HT-29 (cell line): ENCODE results near the gene FARSB. TPM values are rescaled to one million over a fixed set of nuclear protein-coding genes. Genes with fewer than 3 reads are reported as not detected.
"Not testable (repeated sequence)": the region's sequence is repeated elsewhere in the genome, so short reads cannot be mapped to it uniquely, and the experiment has no call there.

Source experiments
- DNase-seq: peaks from one replicate; pipeline ENCODE4 v3.0.0-alpha.2; 2015; ENCODE audit warnings: low spot score
- total RNA-seq: library from RNA; depleted of rRNA; stranded (reverse); fragments of >200 nt; shearing (Covaris generic); gene quantifications from 2 replicates; pipeline ENCODE4 v1.2.3, GENCODE V29; 2014

The FARSB gene
- total RNA-seq, 1 experiment from 2014 or later: 10.0 TPM

- DNase-seq: no peak
These were observed 47.8 kb downstream of the FARSB start for GRCh38 chr2:222608081-222608480.

DNA sequence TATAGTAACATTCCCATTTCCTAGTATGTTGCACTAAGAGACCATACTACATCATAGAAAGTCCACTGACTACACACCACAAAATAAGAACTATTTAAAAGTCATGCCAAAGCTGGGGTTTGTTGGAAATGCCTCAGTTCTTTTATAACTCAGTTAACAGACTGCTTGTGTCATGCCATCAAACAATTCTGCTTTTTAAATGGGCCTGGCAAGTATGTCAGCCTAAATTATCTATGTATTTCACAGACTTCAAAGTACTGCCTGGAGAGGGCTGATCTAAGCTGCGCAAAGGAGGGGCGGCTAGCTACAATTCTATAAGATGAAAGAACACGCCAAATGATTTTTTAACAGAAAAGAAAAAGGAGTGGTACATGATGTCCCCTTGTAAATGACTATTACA lies 49.6 kb downstream of the FARSB start:
- DNase-seq: no peak

DNA sequence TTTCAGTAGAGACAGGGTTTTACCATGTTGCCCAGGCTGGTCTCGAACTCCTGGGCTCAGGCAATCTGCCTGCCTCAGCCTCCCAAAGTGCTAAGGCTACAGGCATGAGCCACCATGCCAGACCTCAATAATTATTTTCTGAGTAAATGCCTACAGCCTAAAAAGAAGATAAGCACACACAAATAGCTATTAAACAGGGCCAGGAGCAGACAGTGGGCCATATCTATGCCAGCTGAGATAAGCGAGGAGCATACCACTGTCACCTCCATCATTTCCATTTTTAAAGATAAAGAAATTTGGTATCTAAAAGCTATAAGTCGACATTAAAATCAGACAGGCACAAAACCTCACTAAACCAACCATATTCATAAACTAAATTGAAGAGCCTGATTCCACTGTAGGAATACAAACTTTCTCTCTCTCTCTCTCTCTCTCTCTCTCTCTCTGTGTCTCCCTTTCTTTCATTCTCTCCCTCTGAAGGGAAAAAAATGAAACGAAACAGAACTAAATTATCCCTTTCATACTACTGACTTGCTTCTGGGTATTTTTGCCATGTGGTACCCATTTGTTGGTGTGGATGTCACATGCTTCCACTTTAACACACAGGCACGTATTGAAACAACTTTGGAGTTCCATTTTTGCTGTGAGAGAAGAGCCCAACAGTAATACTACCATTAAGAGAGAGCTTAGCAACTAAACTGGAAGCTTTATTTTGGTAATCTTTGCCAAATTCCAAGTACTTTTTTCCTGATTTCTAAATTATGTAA lies 51.0 kb downstream of the FARSB start:
- DNase-seq: no peak

- no peak for DNase-seq
These were observed 52.4 kb downstream of the FARSB start for GRCh38 chr2:222603501-222603900.

DNA sequence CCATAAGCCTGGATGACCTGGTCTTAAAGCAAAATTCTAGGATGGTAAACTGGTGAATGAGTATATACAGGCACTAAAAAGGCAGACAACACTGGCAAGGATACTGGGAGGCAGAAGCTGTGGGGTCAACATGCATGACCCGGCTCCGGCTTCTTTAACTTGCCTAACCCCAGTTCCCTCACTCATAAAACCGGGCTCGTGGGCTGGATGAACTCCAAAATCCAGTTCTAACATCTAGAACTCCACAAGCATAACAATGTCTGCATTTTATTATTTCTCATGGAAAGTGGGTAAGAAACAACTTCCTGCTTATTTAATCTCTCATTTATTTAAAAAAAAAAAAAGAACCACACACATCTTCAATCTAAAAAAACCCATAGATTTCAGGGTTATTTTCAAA lies 57.3 kb downstream of the FARSB start:
- no peak for DNase-seq

- no peak for DNase-seq
These were observed 60.3 kb downstream of the FARSB start for GRCh38 chr2:222595581-222595980.

- no peak for DNase-seq
These were observed 61.2 kb downstream of the FARSB start for GRCh38 chr2:222594679-222595078.

DNA sequence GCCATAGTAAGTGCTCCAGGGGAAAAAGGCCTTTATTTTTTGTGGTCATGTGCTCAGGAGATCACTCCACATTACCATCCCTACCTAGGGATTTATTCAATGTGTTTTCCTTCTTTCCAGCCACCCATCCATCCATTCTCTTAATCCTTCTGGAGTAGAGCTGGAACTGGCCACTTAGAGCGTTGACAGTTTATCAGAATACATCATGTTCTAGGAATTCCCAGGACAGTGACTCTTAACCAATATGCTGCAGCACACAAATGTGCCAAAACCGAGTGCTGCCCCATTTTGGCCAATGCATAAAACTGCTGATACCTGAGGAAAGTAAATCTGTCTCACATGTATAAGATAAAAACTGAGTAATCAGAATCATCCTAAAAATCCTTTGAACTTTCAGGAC lies 63.7 kb downstream of the FARSB start:
- DNase-seq: no peak

GRCh38 chr2:222591661-222592060 lies 64.2 kb downstream of the FARSB start:
- no peak for DNase-seq

DNA sequence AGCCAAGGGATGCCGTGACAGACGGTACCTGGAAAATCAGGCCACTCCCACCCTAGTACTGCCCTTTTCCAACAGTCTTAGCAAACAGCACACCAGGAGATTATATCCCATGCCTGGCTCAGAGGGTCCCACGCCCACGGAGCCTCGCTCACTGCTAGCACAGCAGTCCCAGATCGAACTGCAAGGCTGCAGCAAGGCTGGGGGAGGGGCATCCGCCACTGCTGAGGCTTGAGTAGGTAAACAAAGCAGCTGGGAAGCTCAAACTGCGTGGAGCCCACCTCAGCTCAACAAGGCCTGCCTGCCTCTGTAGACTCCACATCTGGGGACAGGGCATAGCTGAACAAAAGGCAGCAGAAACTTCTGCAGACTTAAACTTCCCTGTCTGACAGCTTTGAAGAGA lies 71.3 kb downstream of the FARSB start:
- not testable (repeated sequence) for DNase-seq

GRCh38 chr2:222582928-222583327 lies 73.0 kb downstream of the FARSB start:
- DNase-seq: peak; percentile 40

- DNase-seq: no peak
These were observed 78.6 kb downstream of the FARSB start for GRCh38 chr2:222577341-222577740.

- no peak for DNase-seq
These were observed 79.5 kb downstream of the FARSB start for GRCh38 chr2:222576171-222577081.

DNA sequence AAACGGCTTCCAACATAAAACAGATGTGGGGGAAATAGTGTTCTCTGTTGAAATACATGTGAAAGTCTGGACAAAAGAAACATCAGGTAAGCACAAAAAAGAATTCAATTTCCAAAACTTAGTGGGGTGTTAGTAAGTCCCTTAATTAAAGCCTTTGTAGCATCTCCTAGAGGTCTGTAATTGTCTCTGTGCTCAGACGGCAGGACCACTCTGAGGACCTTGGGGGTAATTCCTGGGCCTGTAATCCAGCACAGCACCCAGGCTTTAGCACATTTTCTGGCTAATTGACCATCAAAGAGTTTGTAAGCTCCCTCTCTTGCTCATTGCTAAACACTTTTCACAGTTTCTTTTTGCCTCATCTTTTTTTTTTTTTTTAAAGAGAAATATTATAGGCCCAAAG lies 80.3 kb downstream of the FARSB start:
- DNase-seq: no peak

DNA sequence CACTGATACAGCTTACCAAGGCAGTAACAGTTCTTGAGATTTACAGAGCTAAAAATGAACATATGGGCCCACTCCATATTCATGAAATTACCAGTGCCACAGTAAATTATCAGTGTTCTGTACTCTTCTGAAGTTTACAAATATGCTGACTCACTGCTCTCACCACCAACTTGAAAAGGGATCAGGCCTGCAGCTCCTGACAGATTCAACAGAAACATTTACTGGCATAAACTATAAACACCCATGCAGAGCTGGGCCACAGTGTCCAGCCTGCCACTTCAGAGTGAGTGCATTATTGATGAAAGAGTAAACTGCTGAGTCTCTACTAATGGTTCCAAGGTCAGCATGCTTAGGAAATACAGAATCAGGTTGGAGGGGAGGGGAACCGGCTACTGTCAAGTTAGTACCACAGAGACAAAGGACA lies 83.1 kb downstream of the FARSB start:
- peak; percentile 8 for DNase-seq

DNA sequence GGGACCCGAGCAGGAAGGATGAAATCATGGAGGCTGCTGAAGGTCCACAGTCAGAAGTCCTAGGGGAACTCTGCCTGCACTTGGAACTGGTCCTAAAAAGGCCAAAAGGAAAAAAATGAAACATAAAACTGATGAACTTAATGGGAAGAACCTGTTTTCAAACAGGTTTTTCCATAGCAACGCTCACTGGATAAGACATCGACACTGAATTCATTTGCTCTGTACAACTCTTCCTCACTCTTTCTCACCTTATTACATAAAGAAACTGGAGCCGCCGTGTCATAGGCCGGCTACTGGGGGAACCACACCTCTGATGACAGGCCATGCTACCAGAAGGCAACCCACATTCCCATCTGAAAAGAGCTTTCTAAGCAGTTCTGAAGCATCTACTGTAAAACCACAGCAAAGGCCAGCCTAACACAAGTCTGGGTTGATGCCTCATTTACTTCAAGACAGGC lies 83.6 kb downstream of the FARSB start:
- peak; percentile 63 for DNase-seq

DNA sequence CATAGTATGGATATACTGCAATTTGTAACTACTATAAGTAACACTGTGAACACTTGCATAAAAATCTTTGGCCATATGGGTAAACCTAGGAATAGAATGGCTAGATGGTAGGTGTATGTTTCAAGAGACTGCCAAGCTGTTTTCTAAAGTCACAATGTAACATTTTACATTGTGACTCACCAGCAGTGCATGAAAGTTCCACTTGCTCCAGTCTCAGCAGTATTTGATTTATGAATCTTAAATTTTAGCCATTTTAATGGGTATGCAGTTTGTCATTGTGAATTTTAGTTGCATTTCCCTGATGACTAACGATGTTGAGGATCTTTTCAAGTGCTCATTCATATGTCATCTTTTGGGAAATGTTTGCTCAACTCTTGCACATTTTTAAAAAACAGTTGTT lies 86.1 kb downstream of the FARSB start:
- DNase-seq: no peak

- DNase-seq: no peak
These were observed 87.0 kb downstream of the FARSB start for GRCh38 chr2:222568865-222569264.

GRCh38 chr2:222566229-222566628 lies 89.7 kb downstream of the FARSB start:
- no peak for DNase-seq

GRCh38 chr2:222563936-222564335 lies 92.0 kb downstream of the FARSB start:
- DNase-seq: no peak

DNA sequence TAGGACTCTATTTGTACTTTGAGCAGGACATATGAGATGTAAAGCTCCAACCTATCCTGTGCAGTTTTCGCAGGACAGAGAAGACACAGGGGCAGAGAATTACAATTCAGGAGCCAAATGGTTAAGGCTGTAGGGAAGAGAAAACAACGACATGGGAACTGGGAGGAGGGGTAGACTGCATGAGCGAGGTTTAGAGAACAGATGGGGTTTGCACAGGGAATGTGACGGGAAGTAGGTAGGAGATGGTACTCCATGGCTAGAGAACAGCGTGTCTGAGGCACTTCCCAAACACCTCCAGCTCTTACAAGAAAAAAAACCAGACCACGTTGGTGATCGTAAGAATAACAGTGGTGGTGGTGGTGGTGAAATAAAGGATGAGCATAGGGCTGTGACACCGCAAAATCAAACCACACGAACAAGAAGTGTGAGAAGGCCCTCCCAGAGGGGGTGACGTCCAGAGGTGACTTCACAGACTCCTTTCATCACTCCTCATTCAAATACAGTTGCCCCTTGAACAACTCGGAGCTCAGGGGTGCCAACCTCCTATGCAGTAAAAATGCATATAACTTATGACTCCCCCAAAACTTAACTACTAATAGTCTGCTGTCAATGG lies 92.7 kb downstream of the FARSB start:
- DNase-seq: no peak
